Tibial nerve (tissue), 4 donors: ENCODE data around the gene MYMK. TPM values are rescaled to one million over a fixed set of nuclear protein-coding genes. Genes with fewer than 3 reads are reported as not detected.

ENCODE experiments used
- DNase-seq, 2 donors: peaks; one replicate each; pipeline ENCODE4 v3.0.0-alpha.2; 2019; ENCODE audit warnings: low spot score in 2 of 2
- H3K27ac ChIP-seq, 4 donors: fragments of 200-600 bp; sonication (generic) in 3 of 4; one replicate each; pipeline ENCODE4 v1.5.1; 2017 to 2019; ENCODE audit warnings: mild to moderate bottlenecking in 1 of 4
- H3K27me3 ChIP-seq, 2 donors: fragments of 200-600 bp; sonication (generic) in 1 of 2; one replicate each; pipeline versions ENCODE4 v1.5.1 to v1.6.0; 2017 to 2019
- H3K36me3 ChIP-seq, 3 donors: fragments of 200-600 bp; sonication (generic); one replicate each; pipeline ENCODE4 v1.5.1; 2018 to 2019
- H3K4me1 ChIP-seq, 4 donors: fragments of 200-600 bp; sonication (generic) in 3 of 4; one replicate each; pipeline ENCODE4 v1.5.1; 2017 to 2019
- H3K4me3 ChIP-seq, 4 donors: fragments of 200-600 bp; sonication (generic) in 3 of 4; one replicate each; pipeline ENCODE4 v1.5.1; 2017 to 2019; ENCODE audit warnings: mild to moderate bottlenecking in 1 of 4, moderate library complexity in 1 of 4
- H3K9me3 ChIP-seq, 4 donors: fragments of 200-600 bp; sonication (generic) in 3 of 4; one replicate each; pipeline ENCODE4 v1.5.1; 2017 to 2019
- CTCF ChIP-seq, 5 experiments: fragments of 200-600 bp in 3 of 5; fragments of 450-650 bp in 2 of 5; sonication (generic) in 3 of 5; IDR thresholded peaks; one replicate each; pipeline ENCODE4 v1.5.1; 2016 to 2019; ENCODE audit warnings: antibody characterized with exemption in 5 of 5, mild to moderate bottlenecking in 3 of 5, moderate library complexity in 2 of 5
- EP300 ChIP-seq, 2 donors: sonication (generic); formaldehyde crosslinking; IDR thresholded peaks; one replicate each; pipeline ENCODE4 v1.6.1; 2017; ENCODE audit warnings: antibody characterized with exemption in 2 of 2, mild to moderate bottlenecking in 1 of 2
- POLR2A ChIP-seq, 2 donors: fragments of 450-650 bp; IDR thresholded peaks; one replicate each; pipeline ENCODE4 v1.6.1; 2017; ENCODE audit warnings: antibody characterized with exemption in 2 of 2, mild to moderate bottlenecking in 2 of 2, moderate library complexity in 2 of 2
- WGBS, 2 donors: methylation state at CpG; one replicate each; pipeline ENCODE4 v1.1.5; 2018; 5-methylcytosine and 5-hydroxymethylcytosine counted together
- total RNA-seq, 4 donors: library from RNA; depleted of rRNA; stranded (reverse); fragments of >200 nt; gene quantifications; one replicate each; pipeline ENCODE4 v1.1.0, GENCODE V29; 2016

MYMK gene
- total RNA-seq, 4 donors from 2014 or later, result 1.4 to 8.3 TPM; not detected in 2

- H3K4me3 ChIP-seq, result no peak overlapping the region
- H3K9me3 ChIP-seq, result no peaks in the 10 kb centered on the region
- DNase-seq, result no peak
- no peak overlapping the region for H3K27ac ChIP-seq
- TF ChIP-seq CTCF (IDR thresholded peaks at IDR 0.05) (no peak), EP300 (IDR thresholded peaks at IDR 0.05) (no peak), POLR2A (IDR thresholded peaks at IDR 0.05) (no peak)
- 72 to 83% methylated on average over 30 to 31 of the region's 31 CpGs for WGBS, 2 donors
- peaks cover 0 to 21% (median 5%) of the 10 kb centered on the region in 4 donors for H3K4me1 ChIP-seq
- H3K36me3 ChIP-seq, result peaks cover 0 to 16% (median 0%) of the 10 kb centered on the region in 3 donors
- no peaks in the 10 kb centered on the region for H3K27me3 ChIP-seq
Measured at GRCh38 chr9:133553973-133554713, 29.4 kb upstream of the MYMK start.

GRCh38 chr9:133553123-133553522, 28.4 kb upstream of the MYMK start:
- Histone ChIP-seq H3K9me3 (no peaks in the 10 kb centered on the region), H3K4me3 (no peak overlapping the region), H3K27me3 (no peaks in the 10 kb centered on the region), H3K36me3 (peaks cover 0 to 16% (median 0%) of the 10 kb centered on the region in 3 donors), H3K4me1 (peaks cover 0 to 11% (median 4%) of the 10 kb centered on the region in 4 donors), H3K27ac (no peak overlapping the region)
- TF ChIP-seq CTCF (IDR thresholded peaks at IDR 0.05) (no peak), POLR2A (IDR thresholded peaks at IDR 0.05) (no peak), EP300 (IDR thresholded peaks at IDR 0.05) (no peak)
- 76 to 83% methylated on average over 9 to 10 of the region's 10 CpGs for WGBS, 2 donors
- DNase-seq, result no peak

GRCh38 chr9:133552236-133552635, 27.5 kb upstream of the MYMK start:
- Histone ChIP-seq H3K27ac (no peak overlapping the region), H3K36me3 (peaks cover 0 to 16% (median 0%) of the 10 kb centered on the region in 3 donors), H3K27me3 (no peaks in the 10 kb centered on the region), H3K9me3 (no peaks in the 10 kb centered on the region), H3K4me3 (no peak overlapping the region), H3K4me1 (peaks cover 0 to 2% (median 0%) of the 10 kb centered on the region in 4 donors)
- TF ChIP-seq POLR2A (IDR thresholded peaks at IDR 0.05), result no peak
- 85 to 87% methylated on average over 8 of the region's 8 CpGs for WGBS, 2 donors
- no peak for DNase-seq

GRCh38 chr9:133551446-133551845, 26.7 kb upstream of the MYMK start:
- TF ChIP-seq POLR2A (IDR thresholded peaks at IDR 0.05) (no peak), CTCF (IDR thresholded peaks at IDR 0.05) (no peak), EP300 (IDR thresholded peaks at IDR 0.05) (no peak)
- H3K36me3 ChIP-seq, result peaks cover 0 to 16% (median 0%) of the 10 kb centered on the region in 3 donors
- H3K9me3 ChIP-seq, result no peaks in the 10 kb centered on the region
- H3K4me3 ChIP-seq, result no peak overlapping the region
- H3K27me3 ChIP-seq, result no peaks in the 10 kb centered on the region
- no peak overlapping the region for H3K27ac ChIP-seq
- 77 to 80% methylated on average over 7 of the region's 7 CpGs for WGBS, 2 donors
- no peak for DNase-seq
- H3K4me1 ChIP-seq, result peaks cover 0 to 2% (median 0%) of the 10 kb centered on the region in 4 donors

GRCh38 chr9:133547116-133547515, 22.4 kb upstream of the MYMK start:
- no peaks in the 10 kb centered on the region for H3K9me3 ChIP-seq
- H3K4me3 ChIP-seq, result no peak overlapping the region
- no peak for DNase-seq
- no peaks in the 10 kb centered on the region for H3K27me3 ChIP-seq
- 78 to 80% methylated on average over 10 to 15 of the region's 15 CpGs for WGBS, 2 donors
- TF ChIP-seq EP300 (IDR thresholded peaks at IDR 0.05), result no peak
- no peak for TF ChIP-seq CTCF (IDR thresholded peaks at IDR 0.05)
- TF ChIP-seq POLR2A (IDR thresholded peaks at IDR 0.05), result no peak
- H3K27ac ChIP-seq, result no peak overlapping the region
- H3K36me3 ChIP-seq, result peaks cover 0 to 9% (median 0%) of the 10 kb centered on the region in 3 donors
- H3K4me1 ChIP-seq, result peaks cover 0 to 27% (median 2%) of the 10 kb centered on the region in 4 donors
